GM18511 (cell line): ENCODE results near the gene KCNN1.
A peak's percentile ranks its signal among the peaks of the same experiment; 100 is the strongest.
"Not testable (repeated sequence)": the region's sequence is repeated elsewhere in the genome, so short reads cannot be mapped to it uniquely, and the experiment has no call there.

Experiments
- ATAC-seq: cut with Tn5 transposase; IDR thresholded peaks from one replicate; pipeline ENCODE4 v1.9.1; 2021; ENCODE audit warnings: mild to moderate bottlenecking, moderate library complexity; ENCODE audit not compliant: unreplicated experiment

Gene KCNN1

DNA sequence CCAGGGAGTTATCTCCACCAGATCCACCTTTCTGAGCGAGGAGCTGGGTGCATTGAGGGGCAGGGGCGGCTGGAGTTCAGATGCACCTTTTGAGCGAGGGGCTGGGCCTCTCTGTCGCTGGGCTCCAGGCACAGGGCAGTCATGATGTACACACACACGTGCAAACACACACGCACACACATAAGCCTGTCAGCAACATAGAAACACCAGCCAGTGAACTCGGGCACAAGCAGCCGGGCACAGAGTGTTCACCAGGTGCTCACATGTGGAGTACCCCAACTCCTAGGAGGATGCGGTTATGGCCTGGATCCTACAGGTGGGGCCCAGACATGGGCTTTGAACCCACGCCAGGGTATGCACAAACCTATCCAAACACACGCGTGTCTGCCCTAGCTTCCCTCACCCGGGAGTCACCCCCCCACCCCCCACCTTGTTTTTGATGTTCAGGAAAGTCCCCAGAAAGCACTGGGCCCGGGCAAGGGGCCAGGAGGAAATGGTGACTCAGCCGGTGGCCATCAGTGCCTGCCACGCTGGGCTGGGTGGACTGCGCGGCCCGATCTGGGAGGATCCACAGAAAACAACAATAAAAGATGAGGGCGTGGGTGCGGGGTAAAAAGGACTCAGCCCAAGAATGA, 54.3 kb downstream of the KCNN1 start:
- no peak for ATAC-seq

DNA sequence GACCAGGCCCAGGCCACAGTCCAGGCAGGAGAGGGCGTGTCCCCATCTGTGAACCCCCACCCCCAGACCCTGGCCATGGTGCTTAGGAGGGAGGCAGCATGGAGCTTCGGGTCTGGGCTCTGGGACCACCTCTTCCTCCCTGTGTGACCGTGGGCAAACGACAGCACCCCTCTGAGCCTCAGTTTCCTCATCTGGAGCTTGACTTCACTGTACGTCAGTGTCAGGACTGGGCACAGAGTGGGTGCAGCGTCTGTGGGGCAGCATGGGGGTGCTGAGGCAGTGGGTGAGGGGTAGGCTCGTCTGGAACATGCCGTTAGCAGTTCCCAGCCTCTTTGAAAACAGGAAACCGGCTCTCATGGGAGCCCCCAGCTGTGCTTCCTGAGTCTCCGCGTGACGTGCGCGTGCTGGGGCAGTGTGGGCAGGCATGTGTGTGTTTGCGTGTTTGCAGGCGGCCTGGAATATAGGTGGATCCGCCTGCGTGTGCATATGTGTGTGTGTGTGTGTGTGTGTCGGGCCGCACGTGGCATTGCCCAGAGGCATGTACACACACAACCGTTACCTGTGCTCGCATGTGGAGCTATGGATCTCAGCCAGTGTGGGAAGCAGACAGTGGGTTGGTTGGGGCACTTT, 56.8 kb downstream of the KCNN1 start:
- no peak for ATAC-seq

DNA sequence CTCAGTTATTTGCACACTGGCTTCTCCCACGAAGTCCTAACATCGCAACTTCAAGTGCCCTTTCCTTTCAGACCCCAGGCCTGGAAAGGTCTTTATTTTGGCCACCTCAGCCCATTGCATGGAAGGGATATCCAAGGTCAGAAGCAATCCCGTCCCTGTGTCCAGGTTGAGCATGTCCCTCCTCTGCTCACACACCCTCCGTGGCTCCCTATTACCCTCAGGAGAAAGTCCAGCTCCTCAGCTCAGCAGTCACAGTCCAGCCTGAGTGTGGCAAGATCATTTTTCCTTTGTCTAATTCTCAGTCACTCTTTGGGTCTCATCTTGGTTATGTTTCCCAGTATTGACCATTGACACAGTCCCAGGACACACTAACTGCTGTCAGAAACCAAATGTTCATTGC, 60.2 kb downstream of the KCNN1 start:
- no peak for ATAC-seq

DNA sequence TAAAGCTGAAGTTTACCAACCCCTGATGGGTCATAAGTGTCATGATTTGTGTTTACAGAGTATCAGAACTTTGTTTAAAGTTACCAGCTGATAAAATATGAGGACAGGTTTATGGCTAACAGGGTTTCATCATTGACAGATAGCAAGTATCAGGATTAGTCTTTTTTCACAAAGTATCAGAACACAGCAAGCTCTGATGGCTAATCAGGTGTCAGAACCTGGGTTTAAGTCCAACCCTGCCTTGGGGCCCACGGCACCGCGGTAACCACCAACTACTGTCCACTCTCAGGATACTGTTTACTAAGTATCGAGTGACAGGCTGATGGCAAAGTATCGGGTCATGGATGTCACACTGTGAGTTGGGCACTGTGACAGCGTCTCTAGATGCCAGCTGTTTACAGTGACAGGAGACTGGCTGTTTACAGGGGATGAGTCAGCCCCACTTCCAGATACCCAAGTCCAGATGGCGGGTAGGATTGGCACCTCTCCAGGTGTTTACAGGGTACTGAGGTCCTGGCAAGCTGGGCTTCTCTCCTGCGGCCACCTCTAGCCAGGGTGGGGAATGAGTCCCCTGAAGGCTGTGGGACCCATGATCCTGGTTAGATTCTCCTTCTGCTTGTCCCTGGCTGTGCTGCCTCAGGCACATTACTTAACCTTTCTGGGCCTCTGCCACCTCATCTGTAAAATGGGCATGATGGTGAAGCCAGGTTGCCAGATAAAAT, 62.9 kb downstream of the KCNN1 start:
- no peak for ATAC-seq

DNA sequence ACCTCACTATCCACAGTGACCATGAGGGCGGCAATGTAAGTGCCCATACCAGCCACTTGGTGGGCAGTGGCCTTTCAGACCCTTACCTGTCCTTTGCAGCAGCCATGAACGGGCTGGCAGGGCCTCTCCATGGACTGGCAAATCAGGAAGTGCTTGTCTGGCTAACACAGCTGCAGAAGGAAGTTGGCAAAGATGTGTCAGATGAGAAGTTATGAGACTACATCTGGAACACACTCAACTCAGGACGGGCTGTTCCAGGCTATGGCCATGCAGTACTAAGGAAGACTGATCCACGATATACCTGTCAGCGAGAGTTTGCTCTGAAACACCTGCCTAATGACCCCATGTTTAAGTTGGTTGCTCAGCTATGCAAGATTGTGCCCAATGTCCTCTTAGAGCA, 64.5 kb downstream of the KCNN1 start:
- ATAC-seq: not testable (repeated sequence)

DNA sequence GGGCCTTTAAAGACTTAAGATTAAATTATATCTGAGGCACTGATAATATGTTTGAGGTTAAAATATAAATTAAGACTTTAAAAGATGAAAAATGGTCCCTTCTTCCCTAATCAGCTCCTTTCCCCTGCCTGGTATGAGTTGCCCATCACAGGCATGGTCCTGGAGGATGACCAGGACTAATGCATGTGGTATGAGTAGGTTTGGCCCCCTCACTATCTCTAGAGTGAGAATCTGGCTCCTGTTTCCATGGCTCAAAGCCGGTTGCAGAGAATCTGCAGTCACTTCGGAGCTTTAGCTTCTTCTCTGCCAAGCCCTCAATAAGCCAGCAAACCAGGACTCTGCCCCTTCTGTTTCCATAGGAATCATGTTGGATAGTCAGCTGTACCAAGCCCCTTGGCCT, 65.2 kb downstream of the KCNN1 start:
- ATAC-seq: not testable (repeated sequence)

DNA sequence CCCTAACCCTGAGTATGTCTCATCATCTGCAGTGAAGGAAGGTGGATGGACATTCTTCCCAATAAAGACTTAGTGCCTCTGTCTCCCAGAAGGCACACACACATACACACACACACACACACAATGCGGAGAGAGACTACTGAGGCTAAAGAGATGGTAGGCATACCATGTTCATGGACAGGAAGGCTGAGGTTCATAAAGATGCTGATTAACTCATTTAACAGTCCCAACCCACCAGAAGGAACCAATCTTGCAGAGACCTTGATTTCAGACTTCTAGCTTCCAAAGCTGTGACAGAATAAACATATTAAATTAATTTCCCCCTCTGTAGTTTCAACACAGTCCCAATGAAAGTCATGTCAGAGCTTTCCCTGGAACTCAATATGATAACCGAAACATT, 74.1 kb downstream of the KCNN1 start:
- ATAC-seq: no peak

DNA sequence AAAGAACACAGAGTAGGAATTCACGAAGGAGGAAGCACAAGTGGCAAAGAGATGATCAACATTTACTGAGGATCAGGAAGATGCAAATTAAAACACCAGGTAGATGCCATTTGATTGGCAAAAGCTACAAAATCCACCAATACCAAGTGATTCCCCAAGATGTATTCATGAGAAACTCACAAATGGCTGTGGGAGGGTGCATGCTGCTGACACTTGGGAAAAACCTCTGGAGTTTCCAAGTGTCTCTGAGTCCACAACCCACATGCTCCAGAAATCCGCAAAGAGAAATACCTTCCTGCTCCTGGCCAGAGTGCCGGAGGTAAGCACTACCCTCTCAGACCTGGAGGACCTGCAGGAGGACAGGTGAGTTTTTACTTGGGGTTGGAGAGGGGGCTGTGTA, 76.8 kb downstream of the KCNN1 start:
- no peak for ATAC-seq

DNA sequence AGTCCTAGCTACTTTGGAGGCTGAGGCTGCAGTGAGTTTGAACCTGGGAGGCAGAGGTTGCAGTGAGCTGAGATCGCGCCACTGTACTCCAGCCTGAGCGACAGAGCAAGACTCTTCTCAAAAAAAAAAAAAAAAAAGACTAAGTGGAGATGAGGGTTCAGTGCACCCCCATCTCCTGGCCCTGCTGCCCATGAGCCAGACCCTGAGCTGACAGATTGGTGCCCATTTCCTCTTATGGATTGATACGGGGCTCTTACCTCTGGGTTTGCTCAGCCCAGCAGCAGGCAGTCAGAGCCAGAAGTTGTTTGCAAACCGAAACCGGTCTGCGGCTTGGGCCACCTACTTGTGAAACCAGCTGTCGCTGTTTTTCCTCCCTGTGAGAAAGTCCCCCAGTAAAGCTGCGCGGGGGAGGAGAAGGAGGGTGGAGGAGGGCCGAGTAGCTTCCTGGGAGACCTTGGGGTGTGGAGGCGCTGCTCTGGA, 78.0 kb downstream of the KCNN1 start:
- peak; percentile 96 for ATAC-seq

DNA sequence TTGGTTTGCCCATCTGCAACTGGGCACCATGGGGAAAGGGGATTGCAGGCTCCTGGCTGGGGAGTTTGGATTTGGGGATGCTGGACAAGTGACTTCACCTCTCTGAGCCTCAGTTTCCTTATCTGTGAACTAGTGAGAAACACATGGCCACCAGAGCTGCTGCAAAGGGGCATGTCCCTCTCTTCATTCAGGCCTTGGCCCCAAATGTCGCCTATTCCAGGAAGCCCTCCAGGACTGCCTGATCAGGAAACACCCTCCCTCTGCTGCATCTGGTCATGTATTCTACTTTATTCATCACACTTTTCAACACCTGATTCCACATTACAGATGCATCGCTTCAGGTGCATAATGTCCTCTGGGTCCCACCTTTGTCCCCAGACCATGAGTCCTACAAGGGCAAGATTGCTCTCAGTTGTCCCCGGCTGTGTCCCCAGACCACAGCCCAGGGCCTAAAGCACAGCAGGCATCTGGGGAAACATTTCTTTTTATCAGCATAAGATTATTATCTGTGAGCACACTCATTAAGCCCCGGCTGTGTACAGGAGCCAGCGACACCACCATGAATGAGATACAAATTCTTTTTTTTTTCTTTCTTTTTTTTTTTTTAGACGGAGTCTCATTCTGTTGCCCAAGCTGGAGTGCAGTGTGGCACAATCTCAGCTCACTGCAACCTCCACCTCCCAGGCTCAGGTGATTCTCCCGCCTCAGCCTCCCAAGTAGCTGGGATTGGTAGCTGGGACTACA, 78.6 kb downstream of the KCNN1 start:
- no peak for ATAC-seq

DNA sequence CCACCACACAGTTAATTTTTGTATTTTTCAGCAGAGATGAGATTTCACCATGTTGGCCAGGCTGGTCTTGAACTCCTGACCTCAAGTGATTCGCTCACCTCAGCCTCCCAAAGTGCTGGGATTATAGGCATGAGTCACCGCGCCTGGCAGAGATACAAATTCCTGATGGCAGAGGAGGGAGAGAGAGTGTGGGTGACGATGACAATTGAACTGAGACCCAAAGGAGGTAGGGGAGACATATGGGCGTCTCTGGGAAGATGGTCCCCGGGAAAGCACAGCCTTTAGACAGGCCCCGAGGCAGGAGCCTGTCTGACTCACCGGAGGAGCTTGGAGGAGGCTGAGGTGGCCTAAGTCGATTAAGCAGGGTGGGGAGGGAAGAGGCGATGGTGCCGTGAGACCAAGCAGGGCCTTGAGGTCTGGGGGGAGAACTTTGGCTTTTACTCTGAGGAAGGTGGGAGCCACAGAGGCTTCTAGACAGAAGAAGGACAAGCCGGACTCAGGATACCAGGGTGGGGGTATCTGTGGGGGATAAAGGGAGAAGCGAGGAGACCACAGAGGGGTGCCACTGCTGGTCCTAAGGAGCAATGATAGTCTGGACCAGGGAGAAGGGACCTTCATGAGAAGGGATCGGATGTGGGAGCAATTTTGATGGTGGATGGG, 79.3 kb downstream of the KCNN1 start:
- no peak for ATAC-seq

DNA sequence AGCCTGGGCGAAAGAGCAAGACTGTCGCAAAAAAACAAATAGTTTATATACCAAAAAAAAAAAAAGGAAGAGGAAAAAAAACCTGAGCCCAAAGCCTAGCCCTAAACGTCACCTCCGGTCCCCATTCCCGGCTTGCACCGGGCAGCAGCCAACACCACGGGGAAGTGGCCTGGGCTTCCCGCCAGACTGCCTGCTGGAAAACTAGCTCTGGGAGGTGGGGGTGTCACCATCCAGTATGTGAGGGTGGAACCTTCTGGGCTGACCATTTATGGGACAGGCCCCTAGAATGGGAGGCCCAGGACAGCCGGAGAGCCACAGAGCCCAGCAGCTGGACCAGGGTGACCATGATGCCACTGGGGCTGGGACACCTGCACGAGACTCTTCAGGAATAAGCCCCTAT, 82.5 kb downstream of the KCNN1 start:
- ATAC-seq: no peak
